Activated T-cell treated with anti-CD3 and anti-CD28 coated beads for 48 hours (primary cell): ENCODE results near the gene HOXB6.

Experiments
- DNase-seq: peaks from one replicate; pipeline ENCODE4 v3.0.0-alpha.2; 2020; ENCODE audit warnings: low read depth

The HOXB6 gene

GRCh38 chr17:48552466-48553189, 52.2 kb downstream of the HOXB6 start:
- DNase-seq, result no peak

- no peak for DNase-seq
Observed at GRCh38 chr17:48551596-48552465, 53.0 kb downstream of the HOXB6 start.

GRCh38 chr17:48551214-48551555, 53.6 kb downstream of the HOXB6 start:
- DNase-seq, result no peak

DNA sequence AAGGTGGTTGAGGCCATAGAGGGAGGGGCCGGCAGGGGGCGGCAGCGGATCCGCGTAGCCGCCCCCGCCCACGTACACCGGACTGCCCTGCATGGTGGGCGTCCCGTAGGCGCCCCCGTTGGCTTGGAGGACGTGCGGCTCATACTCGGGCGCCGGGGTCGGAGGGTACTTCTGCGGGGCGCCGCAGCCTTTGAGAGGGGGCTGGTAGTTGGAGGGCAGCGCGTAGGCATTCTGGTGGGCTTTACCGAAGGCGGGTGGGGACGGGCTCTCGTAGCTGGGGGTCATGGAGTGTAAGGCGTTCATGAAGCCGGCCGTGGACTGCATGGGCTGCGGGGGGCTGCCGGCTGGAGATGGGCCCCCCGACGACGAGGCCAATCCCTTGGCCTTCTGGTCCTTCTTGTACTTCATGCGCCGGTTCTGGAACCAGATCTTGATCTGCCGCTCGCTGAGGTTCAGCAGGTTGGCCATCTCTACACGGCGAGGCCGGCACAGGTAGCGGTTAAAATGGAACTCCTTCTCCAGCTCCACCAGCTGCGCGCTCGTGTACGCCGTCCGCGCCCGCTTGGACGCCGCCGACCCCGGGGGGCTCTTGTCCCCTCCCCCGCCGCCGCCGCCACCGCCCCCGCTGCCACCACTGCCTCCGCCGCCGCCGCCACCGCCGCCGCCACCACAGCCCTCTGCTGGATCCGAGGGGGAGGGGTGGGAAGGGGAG, 54.1 kb downstream of the HOXB6 start:
- DNase-seq, result no peak

DNA sequence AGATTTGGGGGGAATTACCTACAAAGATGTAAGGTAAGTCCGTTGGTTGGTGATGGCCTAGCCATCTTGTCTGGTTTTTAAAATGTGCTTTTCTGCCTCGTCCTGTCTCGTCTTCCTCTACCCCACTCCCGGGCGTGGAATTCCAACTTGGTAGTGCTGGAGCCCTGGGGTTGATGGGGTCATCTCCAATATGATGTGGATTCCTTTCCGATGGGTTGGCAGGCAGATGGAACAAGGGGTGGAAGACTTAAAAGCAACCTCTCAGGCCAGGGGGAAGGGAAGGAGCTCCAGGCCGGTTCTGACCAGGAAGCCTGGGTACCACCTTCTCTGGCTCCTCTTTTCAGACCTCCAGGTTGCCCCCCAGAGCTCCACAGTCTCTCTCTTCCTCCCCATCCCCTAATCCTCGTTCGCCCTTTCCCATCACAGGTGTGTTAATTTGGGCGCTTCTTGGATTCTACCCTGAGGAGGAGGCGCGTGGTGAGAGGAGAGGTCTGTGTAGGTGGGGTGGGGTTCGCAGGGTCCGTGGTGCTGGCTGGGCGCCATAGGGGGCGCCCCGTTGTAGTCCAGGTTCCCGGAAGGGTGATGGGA, 54.8 kb downstream of the HOXB6 start:
- no peak for DNase-seq

- DNase-seq, result no peak
Observed at GRCh38 chr17:48549281-48549630, 55.5 kb downstream of the HOXB6 start.

DNA sequence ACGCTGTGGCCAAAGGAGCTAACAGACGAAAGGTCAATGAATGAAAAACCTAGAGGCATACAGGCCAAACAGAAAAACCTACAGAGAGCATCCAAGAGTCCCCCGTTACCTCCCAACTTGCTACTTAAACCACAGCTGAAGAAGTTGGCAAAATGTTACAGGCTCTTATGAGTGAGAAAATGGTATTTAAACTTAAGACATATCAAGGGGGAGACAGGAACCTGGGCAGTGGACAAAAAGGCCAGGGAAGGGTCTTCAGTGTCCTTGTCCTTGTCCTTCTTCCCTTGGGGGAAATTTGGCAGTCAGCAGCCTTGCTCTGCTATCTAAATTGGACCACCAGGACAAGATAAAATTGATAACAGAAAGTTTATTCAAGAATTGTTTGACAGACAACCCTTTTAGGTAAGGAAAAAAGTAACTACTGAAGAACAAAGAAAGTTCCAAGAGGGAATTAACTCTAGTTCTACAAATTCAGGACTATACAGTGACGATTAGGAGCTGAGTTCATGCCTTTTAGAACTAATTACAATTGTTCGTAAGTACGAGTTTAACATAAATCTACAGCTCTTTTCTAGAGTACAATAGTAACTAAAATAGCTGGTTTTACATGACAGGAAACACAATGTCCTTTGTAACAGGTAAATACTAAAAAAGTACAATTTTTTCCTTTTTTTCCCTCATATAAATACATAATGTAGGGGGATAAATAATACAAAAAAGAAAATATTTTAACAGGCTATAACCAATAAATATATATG, 56.1 kb downstream of the HOXB6 start:
- DNase-seq, result no peak

DNA sequence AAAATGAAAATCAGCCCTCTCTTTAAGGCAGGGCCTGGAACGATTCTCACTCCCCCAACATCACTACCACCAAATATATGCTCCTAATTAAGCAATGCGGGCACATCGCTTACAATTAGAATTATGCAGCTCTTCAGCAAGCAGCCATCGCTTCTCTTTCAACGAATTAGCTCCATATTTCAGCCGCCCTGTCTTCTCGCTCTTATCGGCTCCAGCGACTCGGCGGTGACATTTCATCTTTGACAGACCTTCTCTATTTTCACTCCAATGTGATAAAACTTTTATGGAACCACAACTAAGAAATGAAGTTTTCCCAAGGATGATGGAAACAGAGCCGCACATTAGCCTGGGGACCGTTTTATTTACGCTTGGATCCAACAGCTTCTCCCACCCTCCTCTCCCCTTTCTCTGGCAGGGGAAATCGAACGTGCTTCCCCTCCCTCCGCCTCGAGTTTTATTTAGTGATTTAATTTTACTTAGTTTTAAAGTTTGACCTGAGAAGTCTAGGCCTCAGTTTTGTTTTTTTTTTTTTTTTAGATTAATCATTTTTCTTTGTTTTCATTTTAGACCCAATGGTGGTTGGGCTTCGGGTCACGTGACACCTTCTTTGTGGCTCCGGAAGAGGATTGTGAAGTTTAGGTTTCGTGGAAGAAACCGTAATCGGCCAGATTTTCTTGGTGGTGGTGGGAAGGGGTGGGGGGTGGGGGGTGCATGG, 56.8 kb downstream of the HOXB6 start:
- no peak for DNase-seq

DNA sequence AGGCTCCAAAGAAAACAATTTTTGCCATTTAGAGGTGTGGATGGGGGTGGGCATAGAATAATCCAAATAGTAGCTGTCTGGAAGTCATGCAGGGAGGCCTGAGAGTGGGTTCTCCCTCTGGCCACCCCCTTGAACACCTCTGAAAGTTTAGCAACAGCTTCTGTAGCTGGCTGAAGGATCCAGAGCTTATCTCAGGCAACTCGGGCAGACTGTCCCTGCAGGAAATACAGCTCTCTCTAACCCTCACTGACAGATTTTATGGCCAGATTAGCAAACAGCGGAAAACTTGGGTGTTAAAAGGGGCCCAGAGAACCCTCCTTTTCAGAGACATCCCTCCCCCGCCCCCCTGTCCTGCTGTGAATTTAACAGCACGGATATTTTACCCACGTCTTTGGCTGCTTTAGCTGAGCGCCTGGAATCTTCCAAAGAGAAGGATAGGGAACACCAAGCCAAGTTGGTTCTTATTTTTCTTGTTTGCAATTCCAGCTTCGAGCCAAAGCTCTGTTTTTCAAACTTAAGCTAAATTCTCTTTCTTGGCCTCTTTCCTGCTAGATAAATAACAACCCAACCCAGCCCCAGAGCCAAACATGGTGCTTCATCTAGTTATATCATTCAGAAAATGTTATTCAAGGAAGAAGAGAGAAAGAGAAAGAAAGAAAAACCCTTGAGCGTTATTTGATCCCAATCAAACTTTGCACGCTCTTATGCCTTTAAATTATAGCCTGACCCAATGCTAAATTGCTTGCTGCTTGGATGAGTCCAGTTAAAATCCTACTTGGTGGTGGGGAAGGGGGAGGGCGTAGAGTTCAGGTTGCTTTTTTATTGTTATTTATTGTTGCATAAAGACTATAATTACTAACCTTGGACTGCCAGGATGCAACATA, 57.6 kb downstream of the HOXB6 start:
- DNase-seq, result no peak

GRCh38 chr17:48546137-48546923, 58.5 kb downstream of the HOXB6 start:
- no peak for DNase-seq
